ENCODE data around the gene PLCH1.

DNA sequence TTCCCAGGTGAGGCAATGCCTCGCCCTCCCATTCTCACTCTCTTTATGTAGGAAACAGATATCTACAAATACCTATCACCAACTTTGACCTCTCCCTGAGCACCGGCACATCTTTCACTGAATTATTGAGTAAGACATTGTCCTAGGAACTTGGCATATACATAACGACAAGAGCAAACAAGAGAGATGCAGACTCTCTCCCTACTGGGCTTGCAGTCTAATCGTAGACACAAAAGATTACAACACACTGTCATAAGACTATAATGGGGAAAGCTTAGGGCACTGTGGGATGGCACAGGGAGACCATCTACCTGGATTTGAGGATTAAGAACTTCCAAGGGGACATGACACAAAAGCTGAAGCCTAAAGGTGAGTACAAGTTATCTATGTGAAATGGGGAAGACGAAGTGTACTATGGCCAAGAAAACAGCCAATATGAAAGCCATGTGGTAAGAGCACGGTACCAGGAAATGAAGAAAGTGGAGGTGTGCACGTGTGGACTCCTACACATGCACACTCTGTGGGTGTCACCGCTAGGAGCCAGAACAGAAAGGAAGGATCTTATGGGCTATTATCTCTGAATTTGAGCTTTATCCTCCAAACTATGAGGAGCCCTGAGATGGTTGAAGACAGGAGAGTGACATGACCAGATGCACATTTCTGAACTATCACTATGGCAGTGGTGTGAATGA is 232.6 kb downstream of the PLCH1 start:
- TF ChIP-seq CTCF (conservative IDR thresholded peaks at IDR 0.05; ENCODE audit: low read depth in 2 of 2), result no peak
- no peak for TF ChIP-seq POLR2AphosphoS5 (IDR thresholded peaks at IDR 0.05; ENCODE audit: low read depth)
- no peak for TF ChIP-seq CREB1 (CRISPR knock-in tag; IDR thresholded peaks at IDR 0.05; ENCODE audit: low read depth)
- no peak for TF ChIP-seq EZH2phosphoT487 (IDR thresholded peaks at IDR 0.05; ENCODE audit: unreplicated experiment)
- TF ChIP-seq EZH2 (IDR thresholded peaks at IDR 0.05; ENCODE audit: low read depth, unreplicated experiment), result no peak
- TF ChIP-seq, protein P1, sequence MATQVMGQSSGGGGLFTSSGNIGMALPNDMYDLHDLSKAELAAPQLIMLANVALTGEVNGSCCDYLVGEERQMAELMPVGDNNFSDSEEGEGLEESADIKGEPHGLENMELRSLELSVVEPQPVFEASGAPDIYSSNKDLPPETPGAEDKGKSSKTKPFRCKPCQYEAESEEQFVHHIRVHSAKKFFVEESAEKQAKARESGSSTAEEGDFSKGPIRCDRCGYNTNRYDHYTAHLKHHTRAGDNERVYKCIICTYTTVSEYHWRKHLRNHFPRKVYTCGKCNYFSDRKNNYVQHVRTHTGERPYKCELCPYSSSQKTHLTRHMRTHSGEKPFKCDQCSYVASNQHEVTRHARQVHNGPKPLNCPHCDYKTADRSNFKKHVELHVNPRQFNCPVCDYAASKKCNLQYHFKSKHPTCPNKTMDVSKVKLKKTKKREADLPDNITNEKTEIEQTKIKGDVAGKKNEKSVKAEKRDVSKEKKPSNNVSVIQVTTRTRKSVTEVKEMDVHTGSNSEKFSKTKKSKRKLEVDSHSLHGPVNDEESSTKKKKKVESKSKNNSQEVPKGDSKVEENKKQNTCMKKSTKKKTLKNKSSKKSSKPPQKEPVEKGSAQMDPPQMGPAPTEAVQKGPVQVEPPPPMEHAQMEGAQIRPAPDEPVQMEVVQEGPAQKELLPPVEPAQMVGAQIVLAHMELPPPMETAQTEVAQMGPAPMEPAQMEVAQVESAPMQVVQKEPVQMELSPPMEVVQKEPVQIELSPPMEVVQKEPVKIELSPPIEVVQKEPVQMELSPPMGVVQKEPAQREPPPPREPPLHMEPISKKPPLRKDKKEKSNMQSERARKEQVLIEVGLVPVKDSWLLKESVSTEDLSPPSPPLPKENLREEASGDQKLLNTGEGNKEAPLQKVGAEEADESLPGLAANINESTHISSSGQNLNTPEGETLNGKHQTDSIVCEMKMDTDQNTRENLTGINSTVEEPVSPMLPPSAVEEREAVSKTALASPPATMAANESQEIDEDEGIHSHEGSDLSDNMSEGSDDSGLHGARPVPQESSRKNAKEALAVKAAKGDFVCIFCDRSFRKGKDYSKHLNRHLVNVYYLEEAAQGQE (IDR thresholded peaks at IDR 0.05; ENCODE audit: unreplicated experiment), result no peak
- no peak for TF ChIP-seq NANOG (IDR thresholded peaks at IDR 0.05; ENCODE audit: borderline replicate concordance)
- TF ChIP-seq, protein P2, sequence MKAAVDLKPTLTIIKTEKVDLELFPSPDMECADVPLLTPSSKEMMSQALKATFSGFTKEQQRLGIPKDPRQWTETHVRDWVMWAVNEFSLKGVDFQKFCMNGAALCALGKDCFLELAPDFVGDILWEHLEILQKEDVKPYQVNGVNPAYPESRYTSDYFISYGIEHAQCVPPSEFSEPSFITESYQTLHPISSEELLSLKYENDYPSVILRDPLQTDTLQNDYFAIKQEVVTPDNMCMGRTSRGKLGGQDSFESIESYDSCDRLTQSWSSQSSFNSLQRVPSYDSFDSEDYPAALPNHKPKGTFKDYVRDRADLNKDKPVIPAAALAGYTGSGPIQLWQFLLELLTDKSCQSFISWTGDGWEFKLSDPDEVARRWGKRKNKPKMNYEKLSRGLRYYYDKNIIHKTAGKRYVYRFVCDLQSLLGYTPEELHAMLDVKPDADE (IDR thresholded peaks at IDR 0.05), result no peak
- TF ChIP-seq JUNB (IDR thresholded peaks at IDR 0.05; ENCODE audit: unreplicated experiment), result no peak
